Calu3 (cell line): ENCODE measurements around the gene BCL2L12. TPM values are rescaled to one million over a fixed set of nuclear protein-coding genes. Genes with fewer than 3 reads are reported as not detected.

ENCODE experiments used
- BruUV-seq: library from RNA; stranded (reverse); fragments of 400-500 nt; replicated peaks from 2 replicates; lab custom pipeline; 2021; lab: Mats Ljungman, UMichigan
- CTCF ChIA-PET: fragments of 300-600 bp; sonication (Branson Sonifier 250); formaldehyde crosslinking; loops from one replicate; lab custom pipeline; 2022; ENCODE audit warnings: antibody characterized with exemption; lab: Charles Lee
- DNase-seq: peaks from one replicate; pipeline ENCODE4 v3.0.0; 2022
- H3K27ac Mint-ChIP-seq: one replicate; pipeline ENCODE4 v1.8.0; 2022; ENCODE audit warnings: mixed read lengths; ENCODE audit not compliant: unreplicated experiment
- H3K27me3 Mint-ChIP-seq: one replicate; pipeline ENCODE4 v1.8.0; 2022; ENCODE audit warnings: mixed read lengths; ENCODE audit not compliant: unreplicated experiment
- H3K36me3 Mint-ChIP-seq: one replicate; pipeline ENCODE4 v1.8.0; 2022; ENCODE audit warnings: mild to moderate bottlenecking, moderate library complexity, mixed read lengths; ENCODE audit not compliant: insufficient read depth, unreplicated experiment
- H3K4me1 Mint-ChIP-seq: one replicate; pipeline ENCODE4 v1.8.0; 2022; ENCODE audit warnings: mild to moderate bottlenecking, low read depth, mixed read lengths; ENCODE audit not compliant: unreplicated experiment
- H3K4me3 Mint-ChIP-seq: one replicate; pipeline ENCODE4 v1.8.0; 2022; ENCODE audit warnings: mild to moderate bottlenecking, low read depth, moderate library complexity, mixed read lengths; ENCODE audit not compliant: unreplicated experiment
- H3K9me3 Mint-ChIP-seq: one replicate; pipeline ENCODE4 v1.8.0; 2022; ENCODE audit warnings: low read depth, mixed read lengths; ENCODE audit not compliant: unreplicated experiment
- intact Hi-C: fragments of 100-400 bp; cut with micrococcal nuclease; formaldehyde crosslinking; loops from one replicate; pipeline ENCODE4 v1.10.0; 2022; ENCODE audit not compliant: unreplicated experiment
- total RNA-seq: library from RNA; stranded (reverse); gene quantifications from 2 replicates; pipeline ENCODE4 v1.2.3, GENCODE V29; 2022
- TF ChIP-seq, protein P1 (sequence below): fragments of 200-600 bp; IDR thresholded peaks from one replicate; pipeline ENCODE4 v1.8.0; 2022; ENCODE audit warnings: antibody characterized with exemption; ENCODE audit not compliant: unreplicated experiment

BCL2L12 gene
- total RNA-seq, 1 experiment from 2014 or later, result 70.8 TPM

DNA sequence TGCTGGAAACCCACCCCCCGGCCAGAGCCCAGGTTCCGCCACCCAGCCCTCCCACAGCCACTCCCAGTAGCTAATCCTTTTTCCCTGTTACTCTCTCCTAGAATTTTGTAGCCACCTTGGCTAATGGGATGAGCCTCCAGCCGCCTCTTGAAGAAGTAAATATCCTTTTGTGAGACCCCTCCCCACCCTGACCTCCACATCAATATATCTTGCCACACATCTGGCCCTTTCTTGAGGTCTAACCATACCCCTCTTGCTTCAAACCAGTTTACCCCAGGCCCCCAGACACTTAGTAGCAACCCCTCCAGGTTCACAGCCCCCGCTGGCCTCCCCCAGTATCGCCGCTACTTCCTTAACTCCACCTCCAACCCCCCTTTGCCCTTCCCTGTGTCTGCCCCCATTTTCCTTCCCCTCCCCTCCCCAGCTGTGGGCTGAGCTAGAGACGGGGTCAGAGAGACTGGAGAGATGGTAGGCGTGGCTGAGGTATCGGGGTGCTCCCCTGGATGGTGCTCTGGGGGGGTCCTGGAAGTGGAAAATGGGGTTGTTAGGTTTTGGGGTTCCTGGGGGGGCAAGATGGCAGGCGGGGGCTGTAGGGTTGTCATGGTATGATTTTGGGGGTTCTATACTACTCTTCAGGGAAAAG is 14.2 kb downstream of the BCL2L12 start:
- CTCF ChIA-PET, result interaction anchor here (0.6 to 0.9 kb wide), 2 partner anchors 87 to 102 kb away, joined by 3 read pairs; no protein-coding TSS in a partner anchor
- Mint-ChIP-seq H3K27ac (peak overlapping the region; percentile 42), H3K4me3 (peak overlapping the region; percentile 89), H3K4me1 (peaks cover 19% of the 10 kb centered on the region), H3K36me3 (peaks cover 89% of the 10 kb centered on the region), H3K9me3 (no peaks in the 10 kb centered on the region), H3K27me3 (no peaks in the 10 kb centered on the region)
- no peak for DNase-seq
- intact Hi-C loops, result loop anchor here (5.0 kb wide), 1 partner anchor 108 kb away; no protein-coding TSS in a partner anchor
- TF ChIP-seq, protein P1, sequence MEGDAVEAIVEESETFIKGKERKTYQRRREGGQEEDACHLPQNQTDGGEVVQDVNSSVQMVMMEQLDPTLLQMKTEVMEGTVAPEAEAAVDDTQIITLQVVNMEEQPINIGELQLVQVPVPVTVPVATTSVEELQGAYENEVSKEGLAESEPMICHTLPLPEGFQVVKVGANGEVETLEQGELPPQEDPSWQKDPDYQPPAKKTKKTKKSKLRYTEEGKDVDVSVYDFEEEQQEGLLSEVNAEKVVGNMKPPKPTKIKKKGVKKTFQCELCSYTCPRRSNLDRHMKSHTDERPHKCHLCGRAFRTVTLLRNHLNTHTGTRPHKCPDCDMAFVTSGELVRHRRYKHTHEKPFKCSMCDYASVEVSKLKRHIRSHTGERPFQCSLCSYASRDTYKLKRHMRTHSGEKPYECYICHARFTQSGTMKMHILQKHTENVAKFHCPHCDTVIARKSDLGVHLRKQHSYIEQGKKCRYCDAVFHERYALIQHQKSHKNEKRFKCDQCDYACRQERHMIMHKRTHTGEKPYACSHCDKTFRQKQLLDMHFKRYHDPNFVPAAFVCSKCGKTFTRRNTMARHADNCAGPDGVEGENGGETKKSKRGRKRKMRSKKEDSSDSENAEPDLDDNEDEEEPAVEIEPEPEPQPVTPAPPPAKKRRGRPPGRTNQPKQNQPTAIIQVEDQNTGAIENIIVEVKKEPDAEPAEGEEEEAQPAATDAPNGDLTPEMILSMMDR, result no peak
- no TSS peak for BruUV-seq

DNA sequence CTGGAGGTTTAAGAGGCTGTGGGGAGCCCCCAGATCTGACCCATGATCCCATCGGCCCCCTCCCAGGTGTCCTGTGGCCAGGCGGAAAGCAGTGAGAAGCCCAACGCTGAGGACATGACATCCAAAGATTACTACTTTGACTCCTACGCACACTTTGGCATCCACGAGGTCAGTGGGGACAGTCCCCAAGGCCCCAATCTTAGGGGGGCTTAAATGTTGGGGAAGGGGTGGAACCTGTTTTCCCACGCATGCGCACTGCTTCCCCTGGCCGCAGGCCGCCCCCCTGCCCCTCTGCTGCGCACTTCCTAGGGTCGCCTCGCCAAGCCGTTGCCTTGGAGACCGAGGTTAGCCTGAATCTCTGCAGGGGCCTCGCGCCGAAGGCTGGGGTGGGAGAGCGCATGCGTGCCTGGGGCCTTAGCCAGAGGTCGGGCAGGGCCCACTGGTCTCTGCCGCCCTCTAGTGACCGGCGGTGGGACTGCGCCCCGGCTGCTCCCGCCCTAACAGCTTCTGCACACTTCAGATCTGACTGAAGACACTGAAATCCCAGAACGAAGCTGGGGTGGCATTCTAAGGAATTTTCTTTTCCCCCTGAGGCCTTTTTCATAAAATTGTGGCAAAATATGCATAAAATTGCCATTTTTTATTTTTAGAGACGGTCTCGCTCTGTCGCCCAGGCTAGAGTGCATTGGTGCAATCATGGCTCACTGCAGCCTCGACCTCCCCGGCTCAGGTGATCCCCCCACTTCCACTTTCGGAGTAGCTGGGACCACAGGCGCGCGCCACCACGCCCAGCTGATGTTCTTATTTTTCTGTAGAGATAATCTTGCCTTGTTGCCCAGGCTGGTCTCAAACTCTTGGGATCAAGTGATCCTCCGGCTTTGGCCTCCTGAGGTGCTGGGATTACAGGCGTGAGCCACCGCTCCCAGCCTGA is 15.0 kb downstream of the BCL2L12 start:
- no peaks in the 10 kb centered on the region for H3K9me3 Mint-ChIP-seq
- intact Hi-C loops, result loop anchor here (5.0 kb wide), 1 partner anchor 108 kb away; no protein-coding TSS in a partner anchor
- H3K4me1 Mint-ChIP-seq, result peaks cover 19% of the 10 kb centered on the region
- peak overlapping the region; percentile 89 for H3K4me3 Mint-ChIP-seq
- peaks cover 92% of the 10 kb centered on the region for H3K36me3 Mint-ChIP-seq
- H3K27me3 Mint-ChIP-seq, result no peaks in the 10 kb centered on the region
- H3K27ac Mint-ChIP-seq, result peak overlapping the region; percentile 42
- CTCF ChIA-PET, result interaction anchor here (0.5 to 1.0 kb wide), 6 partner anchors 17 to 230 kb away, joined by 3 to 5 read pairs (median 4); partner anchors contain the start of genes NOSIP, RRAS and SCAF1
- DNase-seq, result peak; percentile 97
- TF ChIP-seq, protein P1, result peak; percentile 96
- no TSS peak for BruUV-seq

DNA sequence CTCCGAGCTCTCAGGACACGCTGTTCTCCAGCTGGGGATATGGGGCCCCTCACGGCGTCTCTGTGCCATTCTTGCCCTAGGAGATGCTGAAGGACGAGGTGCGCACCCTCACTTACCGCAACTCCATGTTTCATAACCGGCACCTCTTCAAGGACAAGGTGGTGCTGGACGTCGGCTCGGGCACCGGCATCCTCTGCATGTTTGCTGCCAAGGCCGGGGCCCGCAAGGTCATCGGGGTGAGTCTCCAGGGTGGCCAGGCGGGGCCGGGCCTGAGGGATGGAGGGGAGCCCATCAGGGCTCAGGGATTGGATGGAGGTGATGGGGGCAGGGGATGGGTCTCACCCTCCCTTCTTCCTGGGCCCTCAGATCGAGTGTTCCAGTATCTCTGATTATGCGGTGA is 16.1 kb downstream of the BCL2L12 start:
- intact Hi-C loops, result loop anchor here (5.0 kb wide), 1 partner anchor 110 kb away; no protein-coding TSS in a partner anchor
- no peaks in the 10 kb centered on the region for H3K9me3 Mint-ChIP-seq
- H3K36me3 Mint-ChIP-seq, result peaks cover 89% of the 10 kb centered on the region
- TF ChIP-seq, protein P1, result no peak
- no peak overlapping the region for H3K27ac Mint-ChIP-seq
- BruUV-seq, result no TSS peak
- DNase-seq, result no peak
- H3K4me1 Mint-ChIP-seq, result peaks cover 19% of the 10 kb centered on the region
- no peaks in the 10 kb centered on the region for H3K27me3 Mint-ChIP-seq
- CTCF ChIA-PET, result no interaction called here
- no peak overlapping the region for H3K4me3 Mint-ChIP-seq

DNA sequence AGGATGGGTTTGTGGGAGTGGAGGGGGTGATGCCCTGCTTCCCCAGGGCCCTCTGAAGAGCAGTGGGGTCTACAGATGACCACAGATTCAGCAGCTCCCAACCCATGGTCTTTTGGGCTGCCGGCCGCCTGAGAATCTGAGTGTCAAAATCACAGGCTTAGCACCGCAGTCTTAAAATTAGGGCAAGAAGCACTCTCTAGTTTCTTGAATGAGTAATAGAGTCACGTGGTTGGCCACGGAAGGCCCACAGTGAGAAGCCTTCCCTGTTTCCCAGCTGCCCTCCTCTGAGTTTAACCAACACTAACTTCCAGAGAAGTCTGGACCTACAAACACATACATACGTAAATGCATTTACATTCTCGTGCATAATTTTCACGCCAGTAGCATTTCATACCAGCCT is 16.5 kb downstream of the BCL2L12 start:
- no peak overlapping the region for H3K4me3 Mint-ChIP-seq
- BruUV-seq, result no TSS peak
- no peak overlapping the region for H3K27ac Mint-ChIP-seq
- no peaks in the 10 kb centered on the region for H3K9me3 Mint-ChIP-seq
- H3K4me1 Mint-ChIP-seq, result peaks cover 19% of the 10 kb centered on the region
- CTCF ChIA-PET, result no interaction called here
- intact Hi-C loops, result loop anchor here (5.0 kb wide), 1 partner anchor 110 kb away; no protein-coding TSS in a partner anchor
- TF ChIP-seq, protein P1, result no peak
- H3K27me3 Mint-ChIP-seq, result no peaks in the 10 kb centered on the region
- peaks cover 89% of the 10 kb centered on the region for H3K36me3 Mint-ChIP-seq
- DNase-seq, result no peak
